SJCRH30 (cell line): ENCODE results near the gene POFUT2. TPM values are rescaled to one million over a fixed set of nuclear protein-coding genes. Genes with fewer than 3 reads are reported as not detected.
"Not testable (repeated sequence)": the region's sequence is repeated elsewhere in the genome, so short reads cannot be mapped to it uniquely, and the experiment has no call there.

ENCODE experiments used
- DNase-seq, 2 experiments: peaks; one replicate each; pipeline ENCODE4 v3.0.0-alpha.2; 2015 to 2020
- H3K27ac ChIP-seq: fragments of 250-450 bp; sonication (Bioruptor Pico); 2 replicates; pipeline ENCODE4 v1.5.1; 2020; ENCODE audit warnings: mild to moderate bottlenecking, moderate library complexity
- H3K27me3 ChIP-seq: fragments of 250-450 bp; sonication (Bioruptor Pico); 2 replicates; pipeline ENCODE4 v1.5.1; 2020; ENCODE audit warnings: mild to moderate bottlenecking, moderate library complexity
- H3K36me3 ChIP-seq: fragments of 250-450 bp; sonication (Bioruptor Pico); 2 replicates; pipeline ENCODE4 v1.5.1; 2020; ENCODE audit warnings: mild to moderate bottlenecking, moderate library complexity
- H3K4me1 ChIP-seq: fragments of 250-450 bp; sonication (Bioruptor Pico); 2 replicates; pipeline ENCODE4 v1.5.1; 2020; ENCODE audit warnings: mild to moderate bottlenecking, moderate library complexity
- H3K4me3 ChIP-seq: fragments of 250-450 bp; sonication (Bioruptor Pico); 2 replicates; pipeline ENCODE4 v1.5.1; 2020; ENCODE audit warnings: mild to moderate bottlenecking, moderate library complexity
- H3K9me3 ChIP-seq: fragments of 250-450 bp; sonication (Bioruptor Pico); replicated peaks from 2 replicates; pipeline ENCODE4 v1.5.1; 2020; ENCODE audit warnings: mild to moderate bottlenecking, moderate library complexity
- total RNA-seq: library from RNA; depleted of rRNA; stranded (reverse); fragments of >200 nt; shearing (Covaris generic); gene quantifications from 2 replicates; pipeline ENCODE4 v1.2.3, GENCODE V29; 2014

The POFUT2 gene
- total RNA-seq, 1 experiment from 2014 or later = 16.5 TPM

DNA sequence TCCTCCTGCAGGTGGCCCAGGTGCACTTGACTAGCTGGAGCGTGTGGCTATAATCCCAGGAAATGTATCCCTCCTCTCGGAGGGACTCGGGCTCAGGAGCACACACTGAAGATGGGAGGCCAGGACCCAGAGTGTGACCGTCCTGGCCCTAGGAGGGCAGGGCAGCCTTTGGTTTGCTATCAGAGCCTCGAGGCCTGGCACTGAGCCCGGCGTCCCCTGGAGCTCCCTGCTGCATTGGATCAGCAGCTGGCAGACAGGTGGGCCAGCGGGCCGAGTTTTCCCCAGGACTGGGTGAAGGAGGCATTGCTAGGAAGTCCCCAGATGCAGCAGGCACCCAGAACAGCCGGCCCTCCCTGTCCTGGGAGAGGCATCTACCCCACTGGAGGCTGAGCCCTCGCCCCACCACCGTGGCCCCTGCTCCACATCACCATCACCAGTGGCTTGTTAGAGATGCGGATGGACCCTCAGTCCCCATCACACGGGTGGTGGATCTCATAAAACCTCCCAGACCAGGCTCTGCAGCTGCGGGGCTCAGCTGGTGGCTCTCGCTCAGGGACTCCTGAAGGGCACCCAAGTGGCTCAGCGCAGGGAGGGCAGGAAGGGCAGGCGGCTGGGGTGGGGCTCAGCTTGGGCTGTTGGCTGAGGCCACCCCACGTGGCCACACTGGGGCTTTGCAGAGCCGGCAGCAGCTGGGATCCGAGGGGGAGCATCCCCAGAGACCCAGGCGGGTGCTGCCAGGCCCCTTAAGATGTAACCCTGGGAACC lies 32.7 kb upstream of the POFUT2 start:
- no peaks in the 10 kb centered on the region for H3K9me3 ChIP-seq
- H3K4me1 ChIP-seq = peaks cover 62% of the 10 kb centered on the region
- no peak overlapping the region for H3K4me3 ChIP-seq
- peak; percentile 81 to 82 for DNase-seq
- peak overlapping the region; percentile 42 for H3K27ac ChIP-seq
- H3K27me3 ChIP-seq = no peaks in the 10 kb centered on the region
- H3K36me3 ChIP-seq = no peaks in the 10 kb centered on the region

DNA sequence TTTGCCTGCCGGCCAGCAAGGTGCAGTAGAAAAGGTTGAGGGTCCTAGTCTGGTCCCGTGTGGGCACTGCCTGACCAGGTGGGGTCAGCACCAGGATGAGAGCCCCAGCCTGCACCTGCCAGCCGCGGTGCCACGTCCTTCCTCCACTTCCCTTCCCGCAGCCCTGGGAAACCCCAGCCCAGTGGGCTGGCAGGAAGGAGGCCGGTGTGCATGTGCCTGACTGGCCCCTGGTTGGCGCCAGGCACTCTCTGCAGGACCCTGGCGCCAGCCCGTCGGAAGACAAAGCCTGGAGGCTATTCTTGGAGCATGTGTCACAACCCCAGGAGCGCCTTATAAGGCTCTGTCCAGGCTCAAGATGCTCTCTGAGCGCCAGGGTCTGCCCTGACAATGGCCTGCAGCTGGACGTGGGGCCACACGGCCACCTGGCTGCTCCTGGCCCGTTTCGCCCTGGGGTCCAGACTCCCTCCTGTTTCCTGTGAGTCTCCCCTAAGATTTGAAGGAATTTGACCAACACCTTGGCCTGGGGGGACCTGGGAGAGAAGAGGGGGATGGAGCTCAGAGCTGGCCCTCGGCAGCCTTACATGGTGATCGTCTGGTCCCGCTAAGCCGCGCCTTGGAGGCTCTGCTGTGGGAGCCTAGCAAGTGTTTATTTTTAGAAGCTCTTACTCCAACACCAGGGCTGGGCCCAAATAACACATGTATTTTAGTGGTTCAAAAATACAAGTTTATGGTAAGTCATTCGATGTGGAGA lies 31.9 kb upstream of the POFUT2 start:
- Histone ChIP-seq H3K27me3 (no peaks in the 10 kb centered on the region), H3K4me3 (no peak overlapping the region), H3K4me1 (peaks cover 55% of the 10 kb centered on the region), H3K36me3 (no peaks in the 10 kb centered on the region), H3K9me3 (no peaks in the 10 kb centered on the region), H3K27ac (peak overlapping the region; percentile 42)
- no peak for DNase-seq

DNA sequence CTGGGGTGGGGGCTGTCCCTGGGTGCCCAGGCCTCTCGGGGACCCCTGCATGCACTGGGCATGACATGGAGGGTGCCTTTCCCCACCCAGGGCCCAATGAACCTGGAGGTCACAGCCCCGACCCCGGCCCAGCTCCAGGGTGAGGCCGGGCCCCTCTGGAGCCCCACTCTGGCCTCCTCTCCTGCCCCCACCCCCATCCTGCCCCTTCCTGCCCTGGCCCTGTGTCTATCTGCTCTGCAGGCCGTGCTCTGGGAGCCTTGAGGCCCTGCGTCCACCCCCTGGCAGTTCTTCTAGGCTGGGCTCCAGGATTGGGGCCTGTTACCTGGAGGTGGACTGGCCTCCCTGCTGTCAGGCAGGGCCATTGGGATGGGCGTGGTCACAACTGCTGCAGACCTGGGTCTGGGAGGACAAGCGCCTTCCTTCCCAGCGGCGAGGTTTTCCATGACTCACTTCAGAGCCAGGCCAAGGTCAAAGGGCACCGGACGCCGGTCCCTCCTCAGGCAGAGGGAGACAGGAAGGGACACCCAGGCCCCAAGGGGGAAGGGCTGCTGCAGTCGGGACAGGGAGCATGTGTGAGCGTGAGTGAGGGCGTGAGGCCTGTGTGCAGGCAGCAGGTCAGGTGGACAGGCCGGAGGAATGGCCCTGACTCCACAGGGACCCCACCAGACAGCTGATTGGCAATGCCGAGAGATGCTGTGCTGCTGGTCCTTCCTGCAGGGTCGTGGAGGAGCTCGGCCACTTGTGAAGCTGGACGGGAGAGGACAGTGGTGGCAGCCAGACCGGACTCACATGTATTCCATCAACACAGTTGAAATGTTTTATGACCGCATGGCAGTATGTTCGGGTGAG lies 31.1 kb upstream of the POFUT2 start:
- Histone ChIP-seq H3K27me3 (no peaks in the 10 kb centered on the region), H3K27ac (no peak overlapping the region), H3K4me3 (no peak overlapping the region), H3K36me3 (no peaks in the 10 kb centered on the region), H3K9me3 (0 out of 2 replicates have a peak, but pooled peaks cover 5% of the 10 kb centered on the region), H3K4me1 (peaks cover 50% of the 10 kb centered on the region)
- no peak for DNase-seq

DNA sequence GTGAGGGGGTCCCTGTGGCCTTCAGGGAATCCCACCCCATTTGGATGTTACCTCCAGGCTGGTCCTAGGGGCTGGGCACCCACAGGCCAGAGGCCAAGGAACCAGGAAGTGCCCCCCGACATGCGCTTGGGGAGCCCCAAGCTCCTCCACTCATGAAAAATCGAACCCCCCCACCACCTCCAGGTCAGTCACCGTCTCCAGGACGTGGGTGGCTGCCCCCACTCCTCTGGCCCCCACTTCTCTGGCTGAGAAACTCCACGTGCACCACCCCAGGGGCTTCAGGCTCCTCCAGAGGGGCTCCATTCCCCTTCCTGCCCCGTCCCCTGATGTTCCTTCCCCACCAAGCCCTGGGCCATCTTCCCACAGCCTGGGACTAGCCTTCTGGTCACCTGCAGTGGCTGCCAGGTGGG lies 30.5 kb upstream of the POFUT2 start:
- DNase-seq = no peak
- Histone ChIP-seq H3K4me1 (peaks cover 43% of the 10 kb centered on the region), H3K27ac (no peak overlapping the region), H3K27me3 (no peaks in the 10 kb centered on the region), H3K9me3 (0 out of 2 replicates have a peak, but pooled peaks cover 6% of the 10 kb centered on the region), H3K36me3 (no peaks in the 10 kb centered on the region), H3K4me3 (no peak overlapping the region)

DNA sequence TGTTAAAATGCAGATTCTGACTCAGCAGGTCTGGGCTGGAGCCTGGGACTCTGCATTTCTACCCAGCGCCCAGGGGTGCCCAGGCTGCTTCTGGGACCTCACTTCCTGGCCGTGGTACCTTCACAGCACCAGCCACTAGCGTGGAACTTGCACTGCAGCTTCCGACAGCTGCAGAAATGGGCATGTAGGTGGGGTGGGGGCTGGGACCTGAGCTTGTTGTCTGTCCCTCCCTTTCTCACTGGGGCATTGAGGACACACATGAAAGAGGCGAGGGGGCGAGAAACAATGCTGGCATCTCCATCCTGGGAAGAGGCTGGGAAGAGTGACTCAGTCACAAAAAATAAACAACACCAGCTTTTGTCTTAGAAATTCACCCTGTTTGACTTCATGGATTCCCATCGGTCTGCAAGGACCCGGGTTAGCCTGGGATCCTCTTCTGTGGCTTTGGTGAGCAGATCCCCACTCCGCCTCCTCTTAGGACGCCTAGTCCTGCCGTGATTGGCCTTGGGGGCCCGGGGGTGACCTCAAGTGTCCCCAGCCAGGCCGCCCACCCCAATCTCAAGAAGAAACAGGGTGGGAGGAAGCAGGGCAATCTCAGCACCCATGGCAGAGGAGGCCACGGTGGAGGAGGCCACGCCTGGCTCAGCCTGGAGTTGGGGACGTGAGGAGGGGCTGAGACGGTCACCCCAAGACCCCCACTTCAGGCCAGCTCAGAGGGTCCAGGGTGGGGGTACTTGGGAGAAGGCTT lies 29.9 kb upstream of the POFUT2 start:
- Histone ChIP-seq H3K4me3 (no peak overlapping the region), H3K36me3 (no peaks in the 10 kb centered on the region), H3K27ac (no peak overlapping the region), H3K4me1 (peaks cover 40% of the 10 kb centered on the region), H3K27me3 (no peaks in the 10 kb centered on the region), H3K9me3 (0 out of 2 replicates have a peak, but pooled peaks cover 6% of the 10 kb centered on the region)
- DNase-seq = peak in 1 of 2 experiments; percentile 33

DNA sequence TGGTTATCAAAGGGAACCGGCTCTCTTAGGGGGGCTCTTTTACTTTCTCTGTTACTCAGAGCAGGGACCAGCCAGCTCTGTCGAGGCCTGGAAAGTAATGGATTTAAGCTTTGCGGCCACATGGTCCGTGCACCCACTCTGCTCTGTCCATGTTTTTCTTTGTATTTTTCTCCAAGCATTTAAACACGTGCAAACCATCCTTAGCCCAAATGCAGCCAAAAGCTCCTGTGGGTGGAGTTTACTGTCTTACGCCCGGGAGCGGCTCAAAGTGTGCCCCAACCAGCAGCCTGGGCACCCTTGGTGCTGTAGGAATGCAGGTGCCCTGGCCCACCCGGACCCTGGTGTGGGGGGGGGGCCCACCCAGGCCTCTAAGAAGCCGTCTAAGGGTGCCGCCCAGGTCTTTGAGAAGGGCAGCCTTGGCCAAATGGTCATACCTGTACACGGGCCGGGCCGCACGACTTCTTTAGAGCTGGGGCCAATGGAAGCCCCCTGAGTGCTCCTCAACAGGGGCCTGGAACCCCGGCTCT lies 29.2 kb upstream of the POFUT2 start:
- no peak for DNase-seq
- Histone ChIP-seq H3K27ac (no peak overlapping the region), H3K4me3 (no peak overlapping the region), H3K27me3 (no peaks in the 10 kb centered on the region), H3K36me3 (no peaks in the 10 kb centered on the region), H3K4me1 (peaks cover 33% of the 10 kb centered on the region), H3K9me3 (0 out of 2 replicates have a peak, but pooled peaks cover 6% of the 10 kb centered on the region)

DNA sequence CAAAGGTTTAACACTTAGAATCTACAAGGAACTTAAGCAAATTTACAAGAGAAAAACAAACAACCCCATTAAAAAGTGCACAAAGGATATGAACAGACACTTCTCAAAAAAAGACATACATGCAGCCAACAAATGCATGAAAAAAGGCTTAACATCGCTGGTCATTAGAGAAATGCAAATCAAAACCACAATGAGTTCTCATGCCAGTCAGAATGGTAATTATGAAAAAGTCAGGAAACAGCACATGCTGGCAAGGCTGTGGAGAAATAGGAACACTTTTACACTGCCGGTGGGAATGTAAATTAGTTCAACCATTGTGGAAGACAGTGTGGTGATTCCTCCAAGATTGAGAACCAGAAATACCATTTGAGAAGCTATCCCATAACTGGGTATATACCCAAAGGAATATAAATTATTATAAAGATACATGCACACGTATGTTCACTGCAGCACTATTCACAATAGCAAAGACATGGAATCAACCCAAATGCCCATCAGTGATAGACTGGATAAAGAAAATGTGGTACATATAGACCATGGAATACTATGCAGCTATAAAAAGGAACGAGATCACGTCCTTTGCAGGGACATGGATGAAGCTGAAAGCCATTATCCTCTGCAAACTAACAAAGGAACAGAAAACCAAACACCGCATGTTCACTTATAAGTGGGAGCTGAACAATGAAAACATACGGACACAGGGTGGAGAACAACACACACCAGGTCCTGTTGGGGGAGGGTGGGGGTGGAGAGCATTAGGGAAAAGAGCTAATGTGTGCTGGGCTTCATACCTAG lies 28.2 kb upstream of the POFUT2 start:
- not testable (repeated sequence) for DNase-seq, H3K27me3 ChIP-seq, H3K36me3 ChIP-seq, H3K4me3 ChIP-seq, H3K27ac ChIP-seq, H3K9me3 ChIP-seq
- peaks cover 25% of the 10 kb centered on the region for H3K4me1 ChIP-seq

DNA sequence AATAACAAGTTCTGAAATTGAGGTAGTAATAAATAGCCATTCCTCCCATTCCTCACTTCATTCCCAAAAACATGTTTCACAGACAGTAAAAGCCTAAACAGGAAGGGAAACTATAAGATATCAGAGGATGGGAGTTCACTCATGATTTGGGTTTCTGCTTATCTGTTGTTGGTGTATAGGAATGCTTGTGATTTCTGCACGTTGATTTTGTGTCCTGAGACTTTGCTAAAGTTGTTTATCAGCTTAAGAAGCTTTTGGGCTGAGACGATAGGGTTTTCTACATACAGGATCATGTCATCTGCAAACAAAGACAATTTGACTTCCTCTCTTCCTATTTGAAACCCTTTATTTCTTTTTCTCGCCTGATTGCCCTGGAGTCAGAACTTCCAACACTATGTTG lies 26.0 kb upstream of the POFUT2 start:
- Histone ChIP-seq H3K9me3 (0 out of 2 replicates have a peak, but pooled peaks cover 6% of the 10 kb centered on the region), H3K27ac (no peak overlapping the region), H3K4me3 (no peak overlapping the region), H3K4me1 (peaks cover 14% of the 10 kb centered on the region), H3K36me3 (no peaks in the 10 kb centered on the region), H3K27me3 (no peaks in the 10 kb centered on the region)
- no peak for DNase-seq

DNA sequence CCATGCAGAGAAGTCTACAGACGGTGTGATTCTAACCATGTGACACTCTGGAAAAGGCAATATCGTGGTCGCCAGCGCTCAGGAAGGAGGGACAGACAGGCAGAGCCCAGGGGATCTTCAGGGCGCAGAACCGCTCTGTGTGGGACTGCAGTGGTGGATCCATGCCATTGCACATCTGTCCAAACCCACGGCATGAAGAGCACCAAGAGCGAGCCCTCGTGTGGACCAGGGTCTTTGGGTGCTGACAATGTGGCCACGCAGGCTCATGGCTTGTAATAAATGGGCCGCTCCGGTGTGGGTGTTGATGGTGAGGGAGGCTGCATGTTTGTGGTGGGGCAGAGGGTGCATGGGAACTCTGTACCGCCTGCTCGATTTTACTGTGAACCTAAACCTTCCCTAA lies 25.3 kb upstream of the POFUT2 start:
- Histone ChIP-seq H3K4me3 (no peak overlapping the region), H3K27ac (no peak overlapping the region), H3K27me3 (no peaks in the 10 kb centered on the region), H3K9me3 (0 out of 2 replicates have a peak, but pooled peaks cover 6% of the 10 kb centered on the region), H3K36me3 (no peaks in the 10 kb centered on the region), H3K4me1 (peaks cover 21% of the 10 kb centered on the region)
- no peak for DNase-seq

DNA sequence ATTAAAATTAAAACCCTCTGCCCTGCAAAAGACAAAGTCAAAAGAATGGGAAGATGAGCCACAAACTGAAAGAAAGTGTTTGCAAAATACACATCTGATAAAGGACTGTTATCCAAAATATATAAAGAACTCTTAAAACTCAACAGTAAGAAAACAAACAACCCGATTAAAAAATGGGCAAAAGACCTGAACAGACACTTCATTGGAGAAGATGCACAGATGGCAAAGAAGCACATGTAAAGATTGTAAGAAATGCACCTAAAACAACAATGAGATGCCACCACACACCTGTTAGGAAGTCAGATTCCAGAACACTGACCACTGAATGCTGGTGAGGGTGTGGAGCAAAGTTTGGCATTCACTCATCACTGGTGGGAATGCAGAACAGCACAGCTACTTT lies 24.6 kb upstream of the POFUT2 start:
- peaks cover 18% of the 10 kb centered on the region for H3K4me1 ChIP-seq
- DNase-seq = no peak
- H3K36me3 ChIP-seq = no peaks in the 10 kb centered on the region
- H3K4me3 ChIP-seq = no peak overlapping the region
- H3K27ac ChIP-seq = no peak overlapping the region
- H3K27me3 ChIP-seq = no peaks in the 10 kb centered on the region
- 0 out of 2 replicates have a peak, but pooled peaks cover 6% of the 10 kb centered on the region for H3K9me3 ChIP-seq

DNA sequence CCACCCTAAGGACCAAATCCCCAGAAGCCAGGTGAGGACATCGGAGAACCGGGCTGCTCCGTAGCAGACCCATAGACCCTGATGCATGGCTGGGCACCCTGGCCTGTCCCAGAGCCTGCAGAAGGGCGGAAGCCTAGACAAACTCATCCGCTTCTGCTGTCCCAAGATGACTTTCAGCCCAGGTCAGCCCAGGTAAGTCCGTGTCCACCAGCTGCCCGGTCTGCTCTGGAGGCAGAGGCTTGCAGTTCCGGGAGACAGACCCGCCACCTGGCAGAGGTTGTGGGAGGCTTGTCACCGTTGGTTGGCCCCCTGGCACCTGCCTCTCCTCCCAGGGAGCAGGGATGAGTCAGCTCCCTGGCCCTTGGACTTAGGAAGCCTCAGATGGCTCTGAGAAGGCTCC lies 22.8 kb upstream of the POFUT2 start:
- 0 out of 2 replicates have a peak, but pooled peaks cover 6% of the 10 kb centered on the region for H3K9me3 ChIP-seq
- no peak for DNase-seq
- no peak overlapping the region for H3K27ac ChIP-seq
- H3K4me1 ChIP-seq = peaks cover 33% of the 10 kb centered on the region
- no peak overlapping the region for H3K4me3 ChIP-seq
- H3K36me3 ChIP-seq = no peaks in the 10 kb centered on the region
- no peaks in the 10 kb centered on the region for H3K27me3 ChIP-seq

DNA sequence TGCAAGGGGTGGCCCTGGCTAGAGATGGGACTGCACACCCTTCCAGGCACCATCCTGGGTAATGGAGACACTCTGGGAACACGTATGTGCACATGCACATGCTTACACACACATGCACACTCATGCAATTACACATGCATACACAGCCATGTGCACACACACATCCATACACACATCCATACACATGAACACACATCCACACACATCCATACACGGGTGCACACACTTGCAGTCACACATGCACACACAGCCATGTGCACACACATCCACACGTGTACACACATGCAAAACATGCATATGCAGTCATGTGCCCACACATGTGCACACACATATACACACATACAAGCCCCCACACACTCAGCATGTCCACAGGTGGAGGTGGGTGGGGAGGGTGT lies 22.3 kb upstream of the POFUT2 start:
- no peak overlapping the region for H3K27ac ChIP-seq
- no peak for DNase-seq

More for the DNA sequence above, 22.3 kb upstream of the POFUT2 start:
- H3K27me3 ChIP-seq = no peaks in the 10 kb centered on the region
- 0 out of 2 replicates have a peak, but pooled peaks cover 6% of the 10 kb centered on the region for H3K9me3 ChIP-seq
- peaks cover 36% of the 10 kb centered on the region for H3K4me1 ChIP-seq
- H3K4me3 ChIP-seq = no peak overlapping the region
- H3K36me3 ChIP-seq = no peaks in the 10 kb centered on the region
